HCT116 (cell line): ENCODE data around the gene GABRR2.

ENCODE experiments used
- EZH2phosphoT487 ChIP-seq: fragments of 200-600 bp; IDR thresholded peaks from 2 replicates; pipeline ENCODE4 v1.6.1; 2018; ENCODE audit warnings: antibody characterized with exemption, borderline replicate concordance
- JUND ChIP-seq: IDR thresholded peaks from 2 replicates; pipeline ENCODE4 v1.6.1; 2012
- POLR2A ChIP-seq: IDR thresholded peaks from 2 replicates; pipeline ENCODE4 v1.7.0; 2011; ENCODE audit warnings: borderline replicate concordance; ENCODE audit not compliant: insufficient read depth, insufficient read length; ENCODE audit errors: extremely low read depth
- POLR2AphosphoS5 ChIP-seq: IDR thresholded peaks from 2 replicates; pipeline ENCODE4 v1.6.1; 2011; ENCODE audit warnings: mild to moderate bottlenecking, low read depth, low read length, moderate library complexity
- RAD21 ChIP-seq: IDR thresholded peaks from 2 replicates; pipeline ENCODE4 v1.6.1; 2012; ENCODE audit warnings: low read depth, mild to moderate bottlenecking
- SP1 ChIP-seq: IDR thresholded peaks from 2 replicates; pipeline ENCODE4 v1.6.1; 2012; ENCODE audit warnings: low read depth
- ZNF274 ChIP-seq: fragments of 200-500 bp; sonication (Bioruptor generic); IDR thresholded peaks from 2 replicates; pipeline ENCODE4 v1.6.1; 2014; ENCODE audit warnings: mild to moderate bottlenecking, low read depth, low read length, inconsistent platforms
- TF ChIP-seq, protein P1 (sequence below), 3 experiments: fragments of 200-600 bp in 1 of 3; sonication (generic) in 1 of 3; IDR thresholded peaks in 2 of 3; conservative IDR thresholded peaks in 1 of 3; 2 replicates each; pipeline ENCODE4 v1.5.1; 2012 to 2017; ENCODE audit warnings: low read depth in 2 of 3, low read length in 2 of 3, antibody characterized with exemption in 1 of 3, borderline replicate concordance in 1 of 3, control low read depth in 1 of 3, mild to moderate bottlenecking in 1 of 3, mixed read lengths in 1 of 3, mixed run types in 1 of 3, moderate library complexity in 1 of 3; ENCODE audit not compliant: insufficient read depth in 1 of 3
- TF ChIP-seq, protein P2 (sequence below): IDR thresholded peaks from 2 replicates; pipeline ENCODE4 v1.6.1; 2011; ENCODE audit warnings: mild to moderate bottlenecking, low read length, moderate library complexity; ENCODE audit not compliant: insufficient replicate concordance; ENCODE audit errors: extremely low read depth
- TF ChIP-seq, protein P3 (sequence below): IDR thresholded peaks from 2 replicates; pipeline ENCODE4 v1.6.1; 2012; ENCODE audit warnings: low read depth
- TF ChIP-seq, protein P4 (sequence below): IDR thresholded peaks from 2 replicates; pipeline ENCODE4 v1.6.1; 2012

DNA sequence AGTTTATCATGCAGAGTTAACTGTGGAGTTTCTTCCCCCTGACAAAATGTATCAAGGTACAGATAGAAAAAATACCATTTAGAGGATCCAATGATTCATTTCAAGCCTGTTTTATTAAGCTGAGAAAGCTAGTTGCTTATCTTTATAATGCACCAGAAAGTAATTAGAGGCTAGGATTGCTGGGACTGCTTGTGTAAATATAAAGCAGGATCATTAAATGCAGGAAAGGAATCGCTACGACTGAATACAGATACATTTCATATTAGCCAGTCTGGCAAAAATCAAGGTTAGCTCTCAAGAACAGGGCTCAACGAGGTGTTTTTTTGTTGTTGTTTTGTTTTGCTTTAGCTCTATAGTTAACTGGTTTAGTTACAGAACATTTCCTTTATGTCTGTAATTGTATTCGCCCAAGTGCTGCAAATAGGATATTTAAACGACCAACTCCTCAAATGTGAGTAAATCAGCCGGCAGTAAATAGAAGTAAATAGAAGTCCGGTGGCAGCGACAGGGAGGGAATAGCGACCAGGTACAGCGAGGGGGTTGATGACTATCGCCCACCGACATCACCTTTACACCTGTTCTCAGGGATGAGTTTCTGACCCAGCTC, 36.7 kb upstream of the GABRR2 start:
- TF ChIP-seq, protein P1, sequence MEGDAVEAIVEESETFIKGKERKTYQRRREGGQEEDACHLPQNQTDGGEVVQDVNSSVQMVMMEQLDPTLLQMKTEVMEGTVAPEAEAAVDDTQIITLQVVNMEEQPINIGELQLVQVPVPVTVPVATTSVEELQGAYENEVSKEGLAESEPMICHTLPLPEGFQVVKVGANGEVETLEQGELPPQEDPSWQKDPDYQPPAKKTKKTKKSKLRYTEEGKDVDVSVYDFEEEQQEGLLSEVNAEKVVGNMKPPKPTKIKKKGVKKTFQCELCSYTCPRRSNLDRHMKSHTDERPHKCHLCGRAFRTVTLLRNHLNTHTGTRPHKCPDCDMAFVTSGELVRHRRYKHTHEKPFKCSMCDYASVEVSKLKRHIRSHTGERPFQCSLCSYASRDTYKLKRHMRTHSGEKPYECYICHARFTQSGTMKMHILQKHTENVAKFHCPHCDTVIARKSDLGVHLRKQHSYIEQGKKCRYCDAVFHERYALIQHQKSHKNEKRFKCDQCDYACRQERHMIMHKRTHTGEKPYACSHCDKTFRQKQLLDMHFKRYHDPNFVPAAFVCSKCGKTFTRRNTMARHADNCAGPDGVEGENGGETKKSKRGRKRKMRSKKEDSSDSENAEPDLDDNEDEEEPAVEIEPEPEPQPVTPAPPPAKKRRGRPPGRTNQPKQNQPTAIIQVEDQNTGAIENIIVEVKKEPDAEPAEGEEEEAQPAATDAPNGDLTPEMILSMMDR (IDR thresholded peaks at IDR 0.05 in 2 of 3, conservative IDR thresholded peaks at IDR 0.05 in 1 of 3; ENCODE audit: borderline replicate concordance in 1 of 3, insufficient read depth in 1 of 3, low read depth in 2 of 3, low read length in 2 of 3), result no peak
- TF ChIP-seq, protein P2, sequence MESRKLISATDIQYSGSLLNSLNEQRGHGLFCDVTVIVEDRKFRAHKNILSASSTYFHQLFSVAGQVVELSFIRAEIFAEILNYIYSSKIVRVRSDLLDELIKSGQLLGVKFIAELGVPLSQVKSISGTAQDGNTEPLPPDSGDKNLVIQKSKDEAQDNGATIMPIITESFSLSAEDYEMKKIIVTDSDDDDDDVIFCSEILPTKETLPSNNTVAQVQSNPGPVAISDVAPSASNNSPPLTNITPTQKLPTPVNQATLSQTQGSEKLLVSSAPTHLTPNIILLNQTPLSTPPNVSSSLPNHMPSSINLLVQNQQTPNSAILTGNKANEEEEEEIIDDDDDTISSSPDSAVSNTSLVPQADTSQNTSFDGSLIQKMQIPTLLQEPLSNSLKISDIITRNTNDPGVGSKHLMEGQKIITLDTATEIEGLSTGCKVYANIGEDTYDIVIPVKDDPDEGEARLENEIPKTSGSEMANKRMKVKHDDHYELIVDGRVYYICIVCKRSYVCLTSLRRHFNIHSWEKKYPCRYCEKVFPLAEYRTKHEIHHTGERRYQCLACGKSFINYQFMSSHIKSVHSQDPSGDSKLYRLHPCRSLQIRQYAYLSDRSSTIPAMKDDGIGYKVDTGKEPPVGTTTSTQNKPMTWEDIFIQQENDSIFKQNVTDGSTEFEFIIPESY, result no peak
- TF ChIP-seq, protein P3, sequence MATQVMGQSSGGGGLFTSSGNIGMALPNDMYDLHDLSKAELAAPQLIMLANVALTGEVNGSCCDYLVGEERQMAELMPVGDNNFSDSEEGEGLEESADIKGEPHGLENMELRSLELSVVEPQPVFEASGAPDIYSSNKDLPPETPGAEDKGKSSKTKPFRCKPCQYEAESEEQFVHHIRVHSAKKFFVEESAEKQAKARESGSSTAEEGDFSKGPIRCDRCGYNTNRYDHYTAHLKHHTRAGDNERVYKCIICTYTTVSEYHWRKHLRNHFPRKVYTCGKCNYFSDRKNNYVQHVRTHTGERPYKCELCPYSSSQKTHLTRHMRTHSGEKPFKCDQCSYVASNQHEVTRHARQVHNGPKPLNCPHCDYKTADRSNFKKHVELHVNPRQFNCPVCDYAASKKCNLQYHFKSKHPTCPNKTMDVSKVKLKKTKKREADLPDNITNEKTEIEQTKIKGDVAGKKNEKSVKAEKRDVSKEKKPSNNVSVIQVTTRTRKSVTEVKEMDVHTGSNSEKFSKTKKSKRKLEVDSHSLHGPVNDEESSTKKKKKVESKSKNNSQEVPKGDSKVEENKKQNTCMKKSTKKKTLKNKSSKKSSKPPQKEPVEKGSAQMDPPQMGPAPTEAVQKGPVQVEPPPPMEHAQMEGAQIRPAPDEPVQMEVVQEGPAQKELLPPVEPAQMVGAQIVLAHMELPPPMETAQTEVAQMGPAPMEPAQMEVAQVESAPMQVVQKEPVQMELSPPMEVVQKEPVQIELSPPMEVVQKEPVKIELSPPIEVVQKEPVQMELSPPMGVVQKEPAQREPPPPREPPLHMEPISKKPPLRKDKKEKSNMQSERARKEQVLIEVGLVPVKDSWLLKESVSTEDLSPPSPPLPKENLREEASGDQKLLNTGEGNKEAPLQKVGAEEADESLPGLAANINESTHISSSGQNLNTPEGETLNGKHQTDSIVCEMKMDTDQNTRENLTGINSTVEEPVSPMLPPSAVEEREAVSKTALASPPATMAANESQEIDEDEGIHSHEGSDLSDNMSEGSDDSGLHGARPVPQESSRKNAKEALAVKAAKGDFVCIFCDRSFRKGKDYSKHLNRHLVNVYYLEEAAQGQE, result no peak
- TF ChIP-seq POLR2A (no peak), ZNF274 (no peak), POLR2AphosphoS5 (no peak), EZH2phosphoT487 (no peak), RAD21 (no peak), SP1 (no peak), JUND (no peak)
- TF ChIP-seq, protein P4, sequence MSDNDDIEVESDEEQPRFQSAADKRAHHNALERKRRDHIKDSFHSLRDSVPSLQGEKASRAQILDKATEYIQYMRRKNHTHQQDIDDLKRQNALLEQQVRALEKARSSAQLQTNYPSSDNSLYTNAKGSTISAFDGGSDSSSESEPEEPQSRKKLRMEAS, result no peak
